T-cell (primary cell): Measurements from ENCODE around the gene NEFH. TPM values are rescaled to one million over a fixed set of nuclear protein-coding genes. Genes with fewer than 3 reads are reported as not detected.
A peak's percentile ranks its signal among the peaks of the same experiment; 100 is the strongest.

Experiments used
- ATAC-seq, 4 experiments: fragments of 200-7000 bp in 3 of 4; fragments of 150-1000 bp in 1 of 4; cut with Tn5 transposase; replicated peaks in 1 of 4; 1 replicate in 3 of 4; 2 replicates in 1 of 4; pipeline ENCODE4 v1.10.0; 2021; ENCODE audit warnings: moderate library complexity in 3 of 4, mild to moderate bottlenecking in 2 of 4, moderate number of reproducible peaks in 1 of 4
- CTCF ChIA-PET, 2 donors: fragments of 300-600 bp; sonication (Branson Sonifier 250); formaldehyde crosslinking; loops; one replicate each; lab custom pipeline; 2022; ENCODE audit warnings: antibody characterized with exemption in 2 of 2; lab: Charles Lee
- POLR2A ChIA-PET, 2 donors: fragments of 300-600 bp; sonication (Branson Sonifier 250); formaldehyde crosslinking; loops; one replicate each; lab custom pipeline; 2022; ENCODE audit warnings: antibody characterized with exemption in 2 of 2; lab: Charles Lee
- DNase-seq, 35 experiments: peaks; one replicate each; pipeline versions ENCODE4 v3.0.0 to v3.0.0-alpha.2; 2013 to 2023
- H3K27ac ChIP-seq: one replicate; pipeline ENCODE4 v1.5.1; 2013; ENCODE audit warnings: low read length
- H3K27me3 ChIP-seq, 2 experiments: replicated peaks in 1 of 2; 1 replicate in 1 of 2; 2 replicates in 1 of 2; pipeline versions ENCODE4 v1.6.1 to v1.7.0; 2013; ENCODE audit warnings: low read length in 1 of 2, mixed read lengths in 1 of 2; ENCODE audit not compliant: control insufficient read depth in 2 of 2, insufficient read depth in 2 of 2; ENCODE audit errors: extremely low read depth in 1 of 2
- H3K36me3 ChIP-seq, 2 donors: 1 replicate in 1 of 2; 2 replicates in 1 of 2; pipeline versions ENCODE4 v1.6.1 to v1.7.0; 2013; ENCODE audit warnings: low read length in 1 of 2; ENCODE audit not compliant: control insufficient read depth in 2 of 2, insufficient read depth in 1 of 2; ENCODE audit errors: extremely low read depth in 1 of 2
- H3K4me1 ChIP-seq, 2 experiments: 1 replicate in 1 of 2; 2 replicates in 1 of 2; pipeline versions ENCODE4 v1.6.1 to v1.7.0; 2013; ENCODE audit warnings: low read length in 2 of 2, mixed read lengths in 1 of 2; ENCODE audit not compliant: insufficient read depth in 2 of 2, control insufficient read depth in 1 of 2; ENCODE audit errors: extremely low read depth in 1 of 2
- H3K4me3 ChIP-seq, 2 donors: 1 replicate in 1 of 2; 2 replicates in 1 of 2; pipeline versions ENCODE4 v1.5.1 to v1.7.0; 2013; ENCODE audit warnings: mild to moderate bottlenecking in 2 of 2, low read length in 1 of 2, moderate library complexity in 1 of 2; ENCODE audit not compliant: control insufficient read depth in 1 of 2; ENCODE audit errors: extremely low read depth in 1 of 2
- H3K9me3 ChIP-seq: 2 replicates; pipeline ENCODE4 v1.7.0; 2013
- H3K27ac Mint-ChIP-seq, 2 donors: one replicate each; pipeline ENCODE4 v1.8.0; 2020 to 2021; ENCODE audit warnings: mild to moderate bottlenecking in 2 of 2, mixed read lengths in 2 of 2
- H3K27me3 Mint-ChIP-seq, 2 donors: one replicate each; pipeline ENCODE4 v1.8.0; 2021 to 2022; ENCODE audit warnings: mixed read lengths in 2 of 2
- H3K36me3 Mint-ChIP-seq: one replicate; pipeline ENCODE4 v1.8.0; 2021; ENCODE audit warnings: mixed read lengths
- H3K4me1 Mint-ChIP-seq, 3 donors: one replicate each; pipeline ENCODE4 v1.8.0; 2020 to 2022; ENCODE audit warnings: mixed read lengths in 3 of 3, mild to moderate bottlenecking in 1 of 3
- H3K4me3 Mint-ChIP-seq, 3 donors: one replicate each; pipeline ENCODE4 v1.8.0; 2020 to 2022; ENCODE audit warnings: mild to moderate bottlenecking in 3 of 3, mixed read lengths in 3 of 3, moderate library complexity in 3 of 3
- H3K9me3 Mint-ChIP-seq, 3 donors: one replicate each; pipeline ENCODE4 v1.8.0; 2020 to 2022; ENCODE audit warnings: mixed read lengths in 3 of 3
- WGBS: methylation state at CpG from one replicate; pipeline ENCODE4 v1.1.5; 2013; ENCODE audit warnings: missing lambda C conversion rate; ENCODE audit not compliant: insufficient coverage; 5-methylcytosine and 5-hydroxymethylcytosine counted together
- total RNA-seq, 35 experiments: library from RNA in 6 of 35; stranded (reverse) in 6 of 35; fragments of 120-200 nt in 1 of 35; gene quantifications; one replicate each; pipeline versions ENCODE4 v1.2.1 to v1.2.4 and lab custom pipeline; 2013 to 2026

The NEFH gene
- total RNA-seq, 5 donors from 2014 or later (not counting 1 experiment from before 2014, with no cell fraction given) = 0.47 to 0.86 (median 0.73) TPM

GRCh38 chr22:29509298-29509697 lies 29.3 kb downstream of the NEFH start:
- H3K27me3 Mint-ChIP-seq = no peaks in the 10 kb centered on the region
- POLR2A ChIA-PET = no interaction called here

GRCh38 chr22:29509815-29510214 lies 29.8 kb downstream of the NEFH start:
- H3K4me3 Mint-ChIP-seq = no peak overlapping the region
- H3K9me3 Mint-ChIP-seq = no peaks in the 10 kb centered on the region
- ATAC-seq (no peak), DNase-seq (no peak)
- no peaks in the 10 kb centered on the region for H3K4me1 Mint-ChIP-seq
- Histone ChIP-seq H3K36me3 (peaks cover 7 to 77% of the 10 kb centered on the region in 2 donors), H3K27me3 (no peaks in the 10 kb centered on the region), H3K4me3 (no peak overlapping the region), H3K9me3 (no peaks in the 10 kb centered on the region), H3K4me1 (no peaks in the 10 kb centered on the region), H3K27ac (no peak overlapping the region)
- CTCF ChIA-PET = no interaction called here
- peaks cover 43% of the 10 kb centered on the region for H3K36me3 Mint-ChIP-seq
- no CpG with 5 or more reads among the region's 1 CpG for WGBS
- H3K27me3 Mint-ChIP-seq = no peaks in the 10 kb centered on the region
- peak overlapping the region; percentile 39 to 55 for H3K27ac Mint-ChIP-seq
- POLR2A ChIA-PET = no interaction called here

More at GRCh38 chr22:29509298-29509697, 29.3 kb downstream of the NEFH start:
- no peak overlapping the region for H3K4me3 ChIP-seq
- Mint-ChIP-seq H3K9me3 (no peaks in the 10 kb centered on the region), H3K27ac (no peak overlapping the region), H3K4me3 (no peak overlapping the region), H3K36me3 (peaks cover 43% of the 10 kb centered on the region), H3K4me1 (no peaks in the 10 kb centered on the region)
- no peaks in the 10 kb centered on the region for H3K9me3 ChIP-seq
- DNase-seq (no peak), ATAC-seq (no peak)
- H3K36me3 ChIP-seq = peaks cover 5 to 77% of the 10 kb centered on the region in 2 donors
- no peaks in the 10 kb centered on the region for H3K4me1 ChIP-seq
- H3K27me3 ChIP-seq = no peaks in the 10 kb centered on the region
- CTCF ChIA-PET = no interaction called here
- no peak overlapping the region for H3K27ac ChIP-seq

- peaks cover 10 to 77% of the 10 kb centered on the region in 2 donors for H3K36me3 ChIP-seq
- Mint-ChIP-seq H3K27me3 (no peaks in the 10 kb centered on the region), H3K4me3 (no peak overlapping the region), H3K9me3 (no peaks in the 10 kb centered on the region), H3K27ac (peak overlapping the region in 1 of 2 donors; percentile 22), H3K4me1 (no peaks in the 10 kb centered on the region), H3K36me3 (peaks cover 43% of the 10 kb centered on the region)
- DNase-seq (no peak), ATAC-seq (no peak)
- H3K4me3 ChIP-seq = no peak overlapping the region
- ChIA-PET POLR2A (no interaction called here), CTCF (no interaction called here)
- WGBS = 88% methylated on average over 1 of the region's 2 CpGs
- no peaks in the 10 kb centered on the region for H3K4me1 ChIP-seq
- H3K9me3 ChIP-seq = no peaks in the 10 kb centered on the region
- no peak overlapping the region for H3K27ac ChIP-seq
- H3K27me3 ChIP-seq = no peaks in the 10 kb centered on the region
Measured at GRCh38 chr22:29510542-29510941, 30.5 kb downstream of the NEFH start.

- Mint-ChIP-seq H3K36me3 (peaks cover 49% of the 10 kb centered on the region), H3K4me3 (no peak overlapping the region), H3K4me1 (no peaks in the 10 kb centered on the region), H3K9me3 (no peaks in the 10 kb centered on the region), H3K27me3 (no peaks in the 10 kb centered on the region), H3K27ac (no peak overlapping the region)
- Histone ChIP-seq H3K4me3 (no peak overlapping the region), H3K9me3 (no peaks in the 10 kb centered on the region), H3K27ac (no peak overlapping the region), H3K4me1 (no peaks in the 10 kb centered on the region), H3K36me3 (peaks cover 10 to 77% of the 10 kb centered on the region in 2 donors), H3K27me3 (no peaks in the 10 kb centered on the region)
- DNase-seq (no peak), ATAC-seq (no peak)
- ChIA-PET CTCF (no interaction called here), POLR2A (no interaction called here)
- 87% methylated on average over 8 of the region's 8 CpGs for WGBS
Measured at GRCh38 chr22:29511126-29511862, 31.3 kb downstream of the NEFH start.

GRCh38 chr22:29512031-29512430 lies 32.0 kb downstream of the NEFH start:
- Histone ChIP-seq H3K27me3 (no peaks in the 10 kb centered on the region), H3K27ac (no peak overlapping the region), H3K36me3 (peaks cover 13 to 77% of the 10 kb centered on the region in 2 donors), H3K4me1 (no peaks in the 10 kb centered on the region), H3K9me3 (no peaks in the 10 kb centered on the region), H3K4me3 (no peak overlapping the region)
- Mint-ChIP-seq H3K27ac (no peak overlapping the region), H3K4me3 (no peak overlapping the region), H3K4me1 (no peaks in the 10 kb centered on the region), H3K27me3 (no peaks in the 10 kb centered on the region), H3K9me3 (no peaks in the 10 kb centered on the region), H3K36me3 (peaks cover 50% of the 10 kb centered on the region)
- WGBS = 80% methylated on average over 1 of the region's 4 CpGs
- ATAC-seq (no peak), DNase-seq (no peak)
- ChIA-PET CTCF (no interaction called here), POLR2A (no interaction called here)

- Mint-ChIP-seq H3K9me3 (no peaks in the 10 kb centered on the region), H3K4me3 (no peak overlapping the region), H3K36me3 (peaks cover 49% of the 10 kb centered on the region), H3K27ac (no peak overlapping the region), H3K4me1 (no peaks in the 10 kb centered on the region), H3K27me3 (no peaks in the 10 kb centered on the region)
- ATAC-seq (no peak), DNase-seq (no peak)
- H3K27me3 ChIP-seq = no peaks in the 10 kb centered on the region
- H3K27ac ChIP-seq = no peak overlapping the region
- ChIA-PET POLR2A (no interaction called here), CTCF (no interaction called here)
- 85% methylated on average over 3 of the region's 5 CpGs for WGBS
- no peak overlapping the region for H3K4me3 ChIP-seq
- H3K36me3 ChIP-seq = peaks cover 24 to 76% of the 10 kb centered on the region in 2 donors
- no peaks in the 10 kb centered on the region for H3K4me1 ChIP-seq
- no peaks in the 10 kb centered on the region for H3K9me3 ChIP-seq
Measured at GRCh38 chr22:29517215-29517908, 37.3 kb downstream of the NEFH start.
